PC-9 (cell line): ENCODE results near the gene TPSG1.
"Not testable (repeated sequence)": the region's sequence is repeated elsewhere in the genome, so short reads cannot be mapped to it uniquely, and the experiment has no call there.

Experiments used
- EZH2 ChIP-seq: fragments of 200-600 bp; sonication (generic); IDR thresholded peaks from 2 replicates; pipeline ENCODE4 v1.8.0; 2017; ENCODE audit warnings: antibody characterized with exemption, low read depth
- TF ChIP-seq, protein P1 (sequence below): fragments of 200-600 bp; sonication (generic); conservative IDR thresholded peaks from 2 replicates; pipeline ENCODE4 v1.6.1; 2017; ENCODE audit warnings: mixed run types, antibody characterized with exemption, mild to moderate bottlenecking, moderate library complexity

GRCh38 chr16:1231301-1231700 lies 6.2 kb upstream of the TPSG1 start:
- TF ChIP-seq, protein P1, sequence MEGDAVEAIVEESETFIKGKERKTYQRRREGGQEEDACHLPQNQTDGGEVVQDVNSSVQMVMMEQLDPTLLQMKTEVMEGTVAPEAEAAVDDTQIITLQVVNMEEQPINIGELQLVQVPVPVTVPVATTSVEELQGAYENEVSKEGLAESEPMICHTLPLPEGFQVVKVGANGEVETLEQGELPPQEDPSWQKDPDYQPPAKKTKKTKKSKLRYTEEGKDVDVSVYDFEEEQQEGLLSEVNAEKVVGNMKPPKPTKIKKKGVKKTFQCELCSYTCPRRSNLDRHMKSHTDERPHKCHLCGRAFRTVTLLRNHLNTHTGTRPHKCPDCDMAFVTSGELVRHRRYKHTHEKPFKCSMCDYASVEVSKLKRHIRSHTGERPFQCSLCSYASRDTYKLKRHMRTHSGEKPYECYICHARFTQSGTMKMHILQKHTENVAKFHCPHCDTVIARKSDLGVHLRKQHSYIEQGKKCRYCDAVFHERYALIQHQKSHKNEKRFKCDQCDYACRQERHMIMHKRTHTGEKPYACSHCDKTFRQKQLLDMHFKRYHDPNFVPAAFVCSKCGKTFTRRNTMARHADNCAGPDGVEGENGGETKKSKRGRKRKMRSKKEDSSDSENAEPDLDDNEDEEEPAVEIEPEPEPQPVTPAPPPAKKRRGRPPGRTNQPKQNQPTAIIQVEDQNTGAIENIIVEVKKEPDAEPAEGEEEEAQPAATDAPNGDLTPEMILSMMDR, result not testable (repeated sequence)
- not testable (repeated sequence) for TF ChIP-seq EZH2
